Memory B cell (primary cell): ENCODE results near the gene ATRIP.
"Not testable (repeated sequence)": the region's sequence is repeated elsewhere in the genome, so short reads cannot be mapped to it uniquely, and the experiment has no call there.

Experiments
- ATAC-seq: fragments of 150-1000 bp; cut with Tn5 transposase; 2 replicates; pipeline ENCODE4 v1.10.0; 2021; ENCODE audit warnings: low read depth, mild to moderate bottlenecking, moderate library complexity
- DNase-seq, 2 donors: peaks; one replicate each; pipeline ENCODE4 v3.0.0; 2022; ENCODE audit warnings: low spot score in 2 of 2
- H3K27ac Mint-ChIP-seq: one replicate; pipeline ENCODE4 v1.8.0; 2022; ENCODE audit warnings: mild to moderate bottlenecking, moderate library complexity, mixed read lengths
- H3K27me3 Mint-ChIP-seq: one replicate; pipeline ENCODE4 v1.8.0; 2022; ENCODE audit warnings: mixed read lengths
- H3K36me3 Mint-ChIP-seq: one replicate; pipeline ENCODE4 v1.8.0; 2022; ENCODE audit warnings: mild to moderate bottlenecking, mixed read lengths
- H3K4me1 Mint-ChIP-seq: one replicate; pipeline ENCODE4 v1.8.0; 2022; ENCODE audit warnings: mixed read lengths
- H3K4me3 Mint-ChIP-seq: one replicate; pipeline ENCODE4 v1.8.0; 2022; ENCODE audit warnings: mild to moderate bottlenecking, moderate library complexity, mixed read lengths
- H3K9me3 Mint-ChIP-seq: one replicate; pipeline ENCODE4 v1.8.0; 2022; ENCODE audit warnings: mixed read lengths

ATRIP gene

DNA sequence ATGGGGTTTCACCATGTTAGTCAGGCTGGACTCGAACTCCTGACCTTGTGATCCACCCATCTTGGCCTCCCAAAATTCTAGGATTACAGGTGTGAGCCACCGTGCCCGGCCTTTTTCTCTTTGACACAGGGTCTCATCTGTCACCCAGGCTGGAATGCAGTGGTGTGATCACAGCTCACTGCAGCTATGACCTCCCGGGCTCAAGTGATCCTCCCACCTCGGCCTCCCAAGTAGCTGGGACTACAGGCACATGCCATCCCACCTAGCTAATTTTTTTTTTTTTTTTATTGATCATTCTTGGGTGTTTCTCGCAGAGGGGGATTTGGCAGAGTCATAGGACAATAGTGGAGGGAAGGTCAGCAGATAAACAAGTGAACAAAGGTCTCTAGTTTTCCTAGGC is 36.3 kb downstream of the ATRIP start:
- not testable (repeated sequence) for H3K27ac Mint-ChIP-seq

DNA sequence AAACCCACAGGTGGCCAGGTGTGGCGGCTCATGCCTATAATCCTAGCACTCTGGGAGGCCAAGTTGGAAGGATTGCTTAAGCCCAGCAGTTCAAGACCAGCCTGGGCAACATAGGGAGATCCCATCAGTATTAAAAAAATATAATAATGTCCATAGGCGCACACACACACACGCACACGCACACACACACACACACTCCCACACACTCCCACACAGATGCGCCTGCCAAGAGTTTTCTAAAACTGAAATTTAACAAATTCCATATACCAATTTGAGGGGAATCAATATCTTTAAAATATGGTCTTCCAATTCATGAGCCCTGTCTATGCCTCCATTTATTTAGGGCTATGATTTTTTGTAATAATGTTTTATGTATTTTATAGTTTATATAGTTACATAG is 40.4 kb downstream of the ATRIP start:
- H3K27me3 Mint-ChIP-seq: no peaks in the 10 kb centered on the region
- no peaks in the 10 kb centered on the region for H3K4me1 Mint-ChIP-seq
- H3K4me3 Mint-ChIP-seq: no peak overlapping the region
- ATAC-seq (no peak), DNase-seq (no peak)
- no peaks in the 10 kb centered on the region for H3K9me3 Mint-ChIP-seq
- H3K36me3 Mint-ChIP-seq: peaks cover 2% of the 10 kb centered on the region
- no peak overlapping the region for H3K27ac Mint-ChIP-seq

More for the DNA sequence above, 36.3 kb downstream of the ATRIP start:
- peaks cover 13% of the 10 kb centered on the region for H3K4me1 Mint-ChIP-seq
- ATAC-seq, DNase-seq, H3K4me3 Mint-ChIP-seq, H3K36me3 Mint-ChIP-seq, H3K9me3 Mint-ChIP-seq, H3K27me3 Mint-ChIP-seq: not testable (repeated sequence)

DNA sequence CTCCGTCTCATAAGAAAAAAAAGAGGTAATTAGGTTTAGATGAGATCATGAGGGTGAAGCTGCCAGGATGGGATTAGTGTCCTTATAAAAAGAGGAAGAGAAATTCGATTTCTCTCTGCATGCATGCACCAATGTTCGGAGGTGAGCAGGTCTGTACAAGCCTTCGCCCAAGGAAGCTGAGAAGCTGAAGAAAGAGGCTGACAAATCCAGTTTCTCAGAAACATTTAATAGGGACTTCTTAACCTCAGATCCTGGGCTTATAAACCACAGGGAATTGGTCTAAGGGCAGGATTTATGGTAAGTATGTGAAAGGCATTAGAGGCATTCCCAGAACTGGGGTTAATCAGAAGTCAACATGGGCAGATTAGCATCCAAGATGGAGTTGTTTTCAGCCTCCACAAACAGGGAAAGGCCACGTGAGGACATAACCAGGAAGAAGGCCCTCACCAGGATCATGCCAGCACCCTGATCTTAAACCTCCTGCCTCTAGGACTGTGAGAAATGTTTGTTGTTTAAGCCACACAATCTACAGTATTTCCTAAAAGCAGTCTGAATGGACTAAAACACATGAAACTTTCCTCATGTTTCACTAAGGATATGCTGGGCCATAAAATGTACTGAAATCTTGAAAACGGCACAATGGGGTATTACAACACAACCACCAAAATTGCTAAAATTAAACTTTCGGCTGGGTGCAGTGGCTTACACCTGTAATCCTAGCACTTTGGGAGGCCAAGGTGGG is 46.1 kb downstream of the ATRIP start:
- Mint-ChIP-seq H3K9me3 (no peaks in the 10 kb centered on the region), H3K36me3 (peaks cover 4% of the 10 kb centered on the region), H3K4me3 (peak overlapping the region; percentile 64), H3K4me1 (peaks cover 6% of the 10 kb centered on the region), H3K27ac (peak overlapping the region; percentile 35), H3K27me3 (no peaks in the 10 kb centered on the region)
- DNase-seq (peak in 1 of 2 donors; percentile 38), ATAC-seq (peak; percentile 99)

DNA sequence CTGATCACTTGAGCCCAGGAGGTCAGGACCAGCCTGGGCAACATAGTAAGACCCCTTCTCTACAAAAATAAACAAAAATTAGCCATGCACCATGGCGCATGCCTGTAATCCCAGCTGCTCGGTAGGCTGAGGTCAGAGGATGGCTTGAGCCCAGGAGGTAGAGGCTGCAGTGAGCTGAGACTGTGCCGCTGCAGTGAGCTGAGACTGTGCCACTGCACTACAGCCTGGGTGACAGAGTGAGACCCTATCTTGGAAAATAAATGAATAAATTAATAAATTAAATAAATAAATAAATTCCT is 46.6 kb downstream of the ATRIP start:
- DNase-seq (no peak), ATAC-seq (no peak)
- Mint-ChIP-seq H3K27ac (no peak overlapping the region), H3K36me3 (peaks cover 4% of the 10 kb centered on the region), H3K4me3 (no peak overlapping the region), H3K27me3 (no peaks in the 10 kb centered on the region), H3K4me1 (peaks cover 6% of the 10 kb centered on the region), H3K9me3 (no peaks in the 10 kb centered on the region)

DNA sequence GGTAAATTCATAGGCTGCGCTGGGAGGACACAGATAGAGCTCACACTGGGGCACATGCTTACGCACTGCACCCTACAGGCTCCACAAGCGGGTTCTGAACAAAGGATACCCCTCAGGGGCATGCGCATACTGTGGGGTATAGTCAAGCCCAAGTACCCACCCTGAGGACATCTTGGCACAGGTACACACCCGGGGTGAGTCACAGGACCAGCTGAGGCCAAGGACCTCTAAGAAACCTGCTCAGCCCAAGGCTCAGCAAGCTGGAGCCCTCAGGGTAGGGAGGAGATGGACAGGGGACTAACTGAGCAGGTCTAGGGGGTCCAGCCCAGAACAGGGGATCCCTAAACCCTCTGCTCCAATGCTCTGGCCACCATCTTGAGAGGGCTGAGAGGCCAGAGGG is 54.1 kb downstream of the ATRIP start:
- H3K9me3 Mint-ChIP-seq: no peaks in the 10 kb centered on the region
- ATAC-seq: no peak

DNA sequence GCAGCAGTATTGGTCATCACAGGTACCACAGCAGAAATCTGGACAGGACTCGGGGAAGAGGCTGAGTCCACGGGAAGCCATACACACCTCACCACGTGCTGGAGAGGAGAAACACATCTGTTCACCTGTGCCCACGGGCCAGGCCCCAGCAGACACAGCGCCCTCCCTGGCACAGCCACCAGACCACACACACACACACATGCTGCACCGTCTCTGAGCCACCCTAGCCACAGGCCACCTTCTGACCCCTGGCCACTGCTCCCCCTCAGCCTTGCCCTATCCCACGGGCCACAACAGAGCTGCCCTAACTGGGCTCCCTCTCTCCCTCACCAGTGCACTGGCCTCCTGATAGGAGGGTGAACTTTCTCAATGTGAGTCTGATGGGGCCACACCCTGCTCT is 54.7 kb downstream of the ATRIP start:
- H3K4me1 Mint-ChIP-seq: peaks cover 11% of the 10 kb centered on the region
- DNase-seq: no peak
- peak overlapping the region; percentile 65 for H3K27ac Mint-ChIP-seq
- ATAC-seq: no peak
- H3K27me3 Mint-ChIP-seq: no peaks in the 10 kb centered on the region
- peaks cover 3% of the 10 kb centered on the region for H3K36me3 Mint-ChIP-seq
- no peaks in the 10 kb centered on the region for H3K9me3 Mint-ChIP-seq
- H3K4me3 Mint-ChIP-seq: no peak overlapping the region

More for the DNA sequence above, 54.1 kb downstream of the ATRIP start:
- H3K36me3 Mint-ChIP-seq: peaks cover 3% of the 10 kb centered on the region
- H3K4me1 Mint-ChIP-seq: peaks cover 11% of the 10 kb centered on the region
- no peak overlapping the region for H3K4me3 Mint-ChIP-seq
- no peak for DNase-seq
- H3K27ac Mint-ChIP-seq: no peak overlapping the region
- no peaks in the 10 kb centered on the region for H3K27me3 Mint-ChIP-seq

DNA sequence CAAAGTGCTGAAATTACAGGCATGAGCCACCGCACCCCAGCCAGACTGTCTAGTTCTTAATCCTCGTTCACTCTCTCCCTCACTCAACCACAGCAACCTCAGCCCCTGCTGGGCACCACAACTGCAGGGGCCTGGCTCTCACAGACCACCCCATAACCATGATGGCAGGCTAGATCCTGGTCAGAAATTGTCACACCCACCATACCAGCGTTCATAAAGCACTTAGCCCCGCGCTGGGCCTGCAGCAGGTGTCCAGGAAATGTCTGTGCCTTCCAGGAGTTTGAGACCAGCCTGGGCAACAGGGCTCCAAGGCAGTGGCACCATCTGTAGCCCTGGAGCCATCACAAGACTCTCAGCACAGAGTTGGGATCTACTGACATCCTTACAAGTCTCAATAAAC is 55.6 kb downstream of the ATRIP start:
- no peaks in the 10 kb centered on the region for H3K9me3 Mint-ChIP-seq
- H3K27ac Mint-ChIP-seq: peak overlapping the region; percentile 65
- DNase-seq (no peak), ATAC-seq (no peak)
- H3K4me3 Mint-ChIP-seq: peak overlapping the region; percentile 2
- no peaks in the 10 kb centered on the region for H3K27me3 Mint-ChIP-seq
- peaks cover 3% of the 10 kb centered on the region for H3K36me3 Mint-ChIP-seq
- peaks cover 11% of the 10 kb centered on the region for H3K4me1 Mint-ChIP-seq

DNA sequence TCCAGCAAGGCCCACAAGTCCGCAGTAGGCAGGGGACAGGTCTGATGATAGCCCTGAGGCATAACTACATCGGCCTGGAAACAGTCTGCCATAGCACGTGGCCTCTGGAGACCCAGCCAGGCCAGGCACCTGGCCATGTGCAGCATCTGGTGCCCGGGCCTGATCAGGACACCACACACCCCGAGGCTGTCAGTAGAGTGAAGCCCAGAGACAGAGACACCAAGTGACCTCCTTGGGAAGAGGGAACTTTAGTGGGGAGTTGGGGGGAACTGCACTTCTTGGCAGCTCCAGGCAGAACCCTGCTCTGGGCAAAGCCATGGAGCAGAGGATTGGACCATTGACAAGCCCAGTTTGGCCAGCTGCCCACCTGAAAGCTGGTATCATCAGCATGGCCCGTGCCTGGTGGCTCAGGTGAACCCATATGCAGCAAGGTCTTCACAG is 56.2 kb downstream of the ATRIP start:
- peaks cover 16% of the 10 kb centered on the region for H3K4me1 Mint-ChIP-seq
- no peak for DNase-seq
- H3K27me3 Mint-ChIP-seq: no peaks in the 10 kb centered on the region
- H3K4me3 Mint-ChIP-seq: peak overlapping the region; percentile 81
- ATAC-seq: no peak
- H3K36me3 Mint-ChIP-seq: peaks cover 3% of the 10 kb centered on the region
- no peak overlapping the region for H3K27ac Mint-ChIP-seq
- H3K9me3 Mint-ChIP-seq: no peaks in the 10 kb centered on the region

DNA sequence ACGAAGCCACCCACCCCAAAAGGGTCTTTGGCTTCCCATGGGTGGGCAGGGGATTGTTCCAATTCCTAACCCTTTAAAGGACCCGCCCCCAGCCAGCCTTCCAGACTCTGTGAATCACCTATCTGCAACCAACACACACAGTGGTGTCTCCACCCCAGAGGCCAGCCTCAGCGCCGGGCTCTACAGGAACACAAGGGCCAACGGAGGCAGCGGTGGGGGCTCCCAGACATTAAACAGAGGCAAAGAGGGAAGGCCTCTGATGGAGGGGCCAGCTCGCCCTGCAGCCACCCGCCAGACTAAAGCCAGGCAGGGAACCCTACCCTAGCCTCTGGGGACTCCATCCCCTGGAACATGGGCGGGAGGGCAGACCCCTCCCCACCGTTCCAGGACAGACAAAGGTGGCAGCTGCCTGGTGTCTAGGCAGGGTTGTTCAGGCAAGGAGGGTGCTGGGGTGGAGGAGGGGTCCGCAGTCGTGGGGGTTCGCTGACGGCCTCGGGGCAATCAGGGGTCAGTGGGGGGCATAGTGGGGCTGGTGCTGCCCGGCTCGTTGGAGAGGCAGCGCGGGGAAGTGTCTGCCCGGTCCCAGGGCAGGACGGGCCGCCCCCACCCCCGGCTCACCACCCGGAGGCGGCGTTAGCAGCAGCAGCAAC is 57.0 kb downstream of the ATRIP start:
- peak in 1 of 2 donors; percentile 25 for DNase-seq
- Mint-ChIP-seq H3K4me1 (peaks cover 16% of the 10 kb centered on the region), H3K27me3 (no peaks in the 10 kb centered on the region), H3K27ac (peak overlapping the region; percentile 60), H3K9me3 (no peaks in the 10 kb centered on the region), H3K4me3 (peak overlapping the region; percentile 81), H3K36me3 (no peaks in the 10 kb centered on the region)
- ATAC-seq: no peak

DNA sequence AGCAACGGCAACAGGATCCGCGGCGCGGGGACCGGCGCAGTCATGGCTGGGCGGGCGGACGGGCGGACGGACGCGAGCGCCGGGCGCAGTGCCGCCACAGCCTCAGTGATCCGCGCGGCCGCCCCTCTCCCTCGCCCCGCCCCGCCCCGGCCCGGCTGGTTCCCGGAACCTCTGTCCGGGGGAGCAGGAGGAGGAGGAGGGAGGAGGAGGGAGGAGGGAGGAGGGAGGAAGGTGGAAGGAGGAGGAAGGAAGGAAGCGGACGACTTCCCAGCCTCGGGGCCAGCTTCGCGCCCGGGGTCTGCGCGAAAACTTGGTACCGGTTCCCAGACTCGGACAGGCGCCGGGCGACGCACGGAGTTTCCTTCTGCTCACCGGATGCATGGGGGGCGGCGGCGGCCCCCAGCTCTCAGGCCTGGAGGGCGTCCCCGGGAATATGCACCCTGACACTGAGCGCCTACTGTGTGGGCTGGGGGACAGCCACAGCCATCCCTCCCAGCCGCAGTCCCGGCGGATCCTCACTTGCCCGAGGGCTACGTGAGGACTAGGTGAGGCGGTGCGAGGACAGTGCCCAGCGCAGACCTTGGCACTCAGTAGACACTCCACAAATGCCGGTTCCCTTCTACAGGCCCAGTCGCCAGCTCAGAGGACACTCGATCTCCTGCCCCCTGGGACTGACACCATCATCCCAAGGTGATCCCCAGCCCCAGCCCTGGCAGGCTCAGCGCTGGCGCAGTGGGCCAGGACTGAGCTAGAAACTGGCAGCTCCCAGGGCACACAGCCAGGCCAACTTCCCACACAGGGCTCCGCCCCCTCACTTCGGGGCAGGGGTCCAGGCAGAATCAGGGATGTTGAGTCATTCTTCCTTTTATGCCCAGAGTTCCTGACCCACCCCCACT is 57.8 kb downstream of the ATRIP start, which contains the start of gene SHISA5:
SHISA5 (minus strand) TSS at position 124 of the 896 bp plus-strand sequence; CDS start at position 44, 80 bp downstream.
- peak; percentile 34 to 37 for DNase-seq
- Mint-ChIP-seq H3K4me1 (peaks cover 16% of the 10 kb centered on the region), H3K4me3 (peak within 1 kb of the TSS; percentile 81), H3K27ac (peak within 1 kb of the TSS; percentile 60), H3K36me3 (no peaks in the 10 kb centered on the region), H3K9me3 (no peaks in the 10 kb centered on the region), H3K27me3 (no peaks in the 10 kb centered on the region)
- ATAC-seq: peak; percentile 64

DNA sequence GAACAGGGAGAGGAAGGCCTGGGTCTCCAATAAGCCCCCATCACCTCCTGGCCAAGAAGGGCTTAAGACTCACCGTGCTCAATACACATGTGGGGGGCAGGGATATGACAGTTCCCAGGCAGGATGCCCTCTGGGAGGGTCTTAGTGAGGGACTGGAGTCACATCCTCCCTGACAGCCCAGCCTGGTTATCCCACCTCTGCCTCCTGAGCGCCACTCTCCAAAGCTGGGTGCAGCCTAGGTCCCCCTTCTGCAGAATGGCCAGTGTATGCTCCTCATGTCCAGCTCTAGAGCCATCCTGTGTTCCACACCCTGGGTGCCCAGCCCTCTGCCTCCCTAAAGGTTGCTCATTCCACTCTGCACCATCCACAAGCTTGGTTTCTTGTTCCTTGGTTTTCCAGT is 58.6 kb downstream of the ATRIP start:
- H3K4me1 Mint-ChIP-seq: peaks cover 16% of the 10 kb centered on the region
- no peak for ATAC-seq
- no peak for DNase-seq
- H3K9me3 Mint-ChIP-seq: no peaks in the 10 kb centered on the region
- H3K27ac Mint-ChIP-seq: no peak overlapping the region
- H3K4me3 Mint-ChIP-seq: peak overlapping the region; percentile 81
- no peaks in the 10 kb centered on the region for H3K27me3 Mint-ChIP-seq
- no peaks in the 10 kb centered on the region for H3K36me3 Mint-ChIP-seq

DNA sequence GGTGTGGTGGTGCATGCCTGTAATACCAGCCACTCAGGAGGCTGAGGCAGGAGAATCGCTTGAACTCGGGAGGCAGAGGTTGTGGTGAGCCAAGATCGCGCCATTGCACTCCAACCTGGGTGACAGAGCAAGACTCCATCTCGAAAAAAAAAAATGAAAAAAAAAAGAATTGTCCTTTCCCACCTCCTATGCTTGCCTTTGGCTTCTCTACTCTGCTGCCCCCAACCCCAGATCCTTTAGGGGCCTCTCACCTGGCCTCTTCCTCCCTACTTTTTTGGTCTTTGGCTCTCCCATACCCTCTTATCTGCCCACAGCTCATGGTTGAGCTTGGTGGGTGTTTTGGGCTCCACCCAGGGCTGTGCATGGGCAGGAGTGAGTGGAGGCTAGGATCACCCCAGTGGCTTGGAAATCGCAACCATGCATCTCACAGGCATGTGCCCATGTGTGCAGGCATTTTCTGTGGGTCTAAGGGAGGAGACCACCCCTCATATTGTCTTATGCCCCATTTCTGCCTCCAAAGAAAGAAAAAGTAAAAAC is 59.5 kb downstream of the ATRIP start:
- H3K27me3 Mint-ChIP-seq: peaks cover 2% of the 10 kb centered on the region
- peak overlapping the region; percentile 66 for H3K27ac Mint-ChIP-seq
- no peaks in the 10 kb centered on the region for H3K9me3 Mint-ChIP-seq
- ATAC-seq (no peak), DNase-seq (no peak)
- H3K4me1 Mint-ChIP-seq: peaks cover 14% of the 10 kb centered on the region
- H3K36me3 Mint-ChIP-seq: no peaks in the 10 kb centered on the region
- no peak overlapping the region for H3K4me3 Mint-ChIP-seq

DNA sequence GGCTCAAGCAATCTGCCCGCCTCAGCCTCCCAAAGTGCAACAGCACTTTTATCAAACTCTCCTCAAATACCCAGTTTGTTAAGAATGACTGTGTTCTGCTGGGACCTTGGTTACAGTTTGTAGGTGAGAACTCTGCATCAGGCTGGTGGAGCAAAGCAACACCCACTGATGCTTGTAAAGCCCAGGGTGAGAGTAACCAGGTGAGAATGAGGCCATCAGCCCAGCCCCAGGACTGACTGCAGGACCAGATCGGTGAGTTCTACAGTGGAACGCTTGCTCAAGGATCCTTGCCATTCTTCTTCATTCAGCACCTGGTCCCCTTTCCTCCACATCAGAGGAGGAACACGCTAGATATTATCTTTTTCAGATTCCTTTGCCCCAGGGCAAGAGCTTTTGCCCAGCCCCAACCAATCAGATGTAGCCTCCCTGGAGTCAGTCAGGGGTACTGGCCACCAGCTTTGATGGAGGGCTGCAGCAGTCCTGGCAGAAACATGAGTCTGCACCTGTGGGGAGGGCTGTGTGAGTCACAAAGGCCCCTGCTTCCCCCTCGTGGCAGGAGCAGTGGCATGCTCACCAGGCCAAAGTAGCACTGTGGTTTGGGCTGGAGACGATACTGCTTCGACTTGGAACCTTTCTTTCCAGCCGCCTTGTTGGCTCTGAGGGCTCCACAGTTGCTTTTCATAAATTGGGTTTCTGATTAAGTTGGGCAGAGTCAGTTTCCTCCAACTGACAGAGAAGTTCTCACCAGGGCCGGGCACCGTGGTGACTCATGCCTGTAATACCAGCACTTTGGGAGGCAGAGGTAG is 60.9 kb downstream of the ATRIP start:
- Mint-ChIP-seq H3K4me3 (no peak overlapping the region), H3K4me1 (peaks cover 9% of the 10 kb centered on the region)
- ATAC-seq: peak; percentile 93

More for the DNA sequence above, 60.9 kb downstream of the ATRIP start:
- DNase-seq: peak; percentile 65 to 66
- H3K27ac Mint-ChIP-seq: no peak overlapping the region
- no peaks in the 10 kb centered on the region for H3K9me3 Mint-ChIP-seq
- peaks cover 6% of the 10 kb centered on the region for H3K27me3 Mint-ChIP-seq
- H3K36me3 Mint-ChIP-seq: no peaks in the 10 kb centered on the region
